LNCaP clone FGC (cell line): ENCODE results near the gene NR2F6.

Experiments
- DNase-seq: peaks from one replicate; pipeline ENCODE4 v3.0.0-alpha.2; 2011; ENCODE audit warnings: low read depth
- H3K4me3 ChIP-seq: 2 replicates; pipeline ENCODE4 v1.5.1; 2011; ENCODE audit warnings: mild to moderate bottlenecking, low read depth, low read length, control low read depth
- CTCF ChIP-seq: IDR thresholded peaks from 2 replicates; pipeline ENCODE4 v1.5.1; 2012; ENCODE audit warnings: mild to moderate bottlenecking; ENCODE audit not compliant: control insufficient read depth, insufficient read depth; ENCODE audit errors: extremely low read depth

NR2F6 gene

GRCh38 chr19:17249887-17250548, 4.3 kb upstream of the NR2F6 start:
- DNase-seq, result no peak
- no peak overlapping the region for H3K4me3 ChIP-seq
- no peak for TF ChIP-seq CTCF

GRCh38 chr19:17248011-17248776, 2.5 kb upstream of the NR2F6 start:
- TF ChIP-seq CTCF, result no peak
- H3K4me3 ChIP-seq, result no peak overlapping the region
- DNase-seq, result no peak

- peak overlapping the region; percentile 49; the same call in 1 of the 2 replicates for H3K4me3 ChIP-seq
- no peak for DNase-seq
- no peak for TF ChIP-seq CTCF
Measured at GRCh38 chr19:17246681-17247425, 1.1 kb upstream of the NR2F6 start.

- no peak for TF ChIP-seq CTCF
- DNase-seq, result no peak
- H3K4me3 ChIP-seq, result peak overlapping the region; percentile 96
Measured at GRCh38 chr19:17244618-17245534, 843 bp downstream of the NR2F6 start.

GRCh38 chr19:17243830-17244617, 1.7 kb downstream of the NR2F6 start:
- no peak for TF ChIP-seq CTCF
- DNase-seq, result no peak
- H3K4me3 ChIP-seq, result peak overlapping the region; percentile 96

GRCh38 chr19:17243211-17243829, 2.4 kb downstream of the NR2F6 start:
- no peak for TF ChIP-seq CTCF
- DNase-seq, result no peak
- H3K4me3 ChIP-seq, result peak overlapping the region; percentile 96
